Measurements from ENCODE around the gene LRRC4B.

- TF ChIP-seq CTCF (IDR thresholded peaks at IDR 0.05) (no peak), POLR2A (IDR thresholded peaks at IDR 0.05) (no peak)
These were observed 77.8 kb downstream of the LRRC4B start for GRCh38 chr19:50490411-50490811.

All from heart left ventricle (tissue), 13 donors.